OCI-M2 (cell line): ENCODE results near the gene CSF3R.
"Not testable (repeated sequence)": the region's sequence is repeated elsewhere in the genome, so short reads cannot be mapped to it uniquely, and the experiment has no call there.

Experiments used
- DNase-seq: peaks from one replicate; lab custom pipeline; 2025; ENCODE audit not compliant: unreplicated experiment; lab: John Stamatoyannopoulos, UW

The CSF3R gene

GRCh38 chr1:36513676-36514473 is 31.2 kb upstream of the CSF3R start:
- no peak for DNase-seq

- no peak for DNase-seq
Observed at GRCh38 chr1:36512842-36513241, 30.1 kb upstream of the CSF3R start.

DNA sequence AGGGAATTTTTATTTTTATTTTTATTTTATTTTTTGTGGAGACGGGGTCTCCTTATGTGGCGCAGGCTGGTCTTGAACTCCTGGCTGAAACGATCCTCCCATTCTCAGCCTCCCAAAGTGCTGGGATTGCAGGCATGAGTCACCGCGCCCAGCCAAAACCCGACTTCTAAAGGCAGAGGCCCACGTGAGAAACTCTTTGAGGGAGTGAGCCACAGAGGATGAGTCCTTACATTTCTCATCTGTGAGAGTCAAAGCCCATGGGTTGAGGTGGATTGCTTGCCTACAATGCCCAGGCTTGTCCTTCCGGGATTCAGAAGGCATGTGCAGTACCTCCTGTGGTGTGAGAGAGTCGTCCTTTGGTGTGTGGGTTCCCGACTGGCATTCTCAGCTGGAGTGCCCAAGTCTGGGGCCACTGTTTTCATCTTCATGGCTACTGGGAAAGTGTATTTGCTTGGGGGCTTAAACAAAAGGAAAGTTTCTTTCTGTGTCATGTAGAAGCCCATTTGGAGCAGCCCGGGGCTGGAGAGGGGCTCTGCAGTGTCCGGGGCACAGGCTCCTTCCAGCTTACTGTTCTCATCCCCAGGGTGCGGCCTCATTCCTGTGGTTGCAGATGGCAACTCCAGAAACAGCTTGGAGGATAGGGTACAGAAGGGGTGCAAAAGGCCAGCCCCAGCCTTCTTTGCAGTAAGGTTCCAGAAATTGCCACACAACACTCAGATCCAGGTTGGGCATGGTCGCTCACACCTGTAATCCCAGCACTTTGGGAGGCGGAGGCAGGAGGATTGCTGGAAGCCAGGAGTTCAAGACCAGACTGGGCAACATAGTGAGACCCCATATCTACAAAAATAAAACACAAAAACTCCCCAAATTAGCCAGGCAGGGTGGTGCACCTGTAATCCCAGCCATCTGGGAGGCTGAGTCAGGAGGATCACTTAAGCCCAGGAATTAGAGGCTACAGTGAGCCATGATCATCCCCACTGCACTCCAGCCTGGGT is 29.4 kb upstream of the CSF3R start:
- no peak for DNase-seq

DNA sequence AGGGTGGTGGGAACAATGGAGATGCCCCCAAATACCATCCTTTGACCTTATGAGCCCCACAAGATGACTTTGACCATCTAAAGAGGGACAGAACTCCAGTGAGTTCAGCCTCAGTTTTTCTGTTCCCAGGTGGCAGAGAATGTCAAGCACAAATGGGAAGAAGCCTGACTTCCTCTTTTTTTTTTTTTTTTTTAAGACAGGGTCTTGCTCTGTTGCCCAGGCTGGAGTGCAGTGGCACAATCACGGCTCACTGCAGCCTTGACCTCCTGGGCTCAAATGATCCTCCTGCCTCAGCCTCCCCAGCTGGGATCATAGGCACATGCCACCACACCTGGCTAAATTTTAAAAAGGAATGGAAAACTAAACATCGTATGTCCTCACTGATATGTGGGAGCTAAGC is 28.5 kb upstream of the CSF3R start:
- DNase-seq = not testable (repeated sequence)

GRCh38 chr1:36510418-36510817 is 27.7 kb upstream of the CSF3R start:
- no peak for DNase-seq

DNA sequence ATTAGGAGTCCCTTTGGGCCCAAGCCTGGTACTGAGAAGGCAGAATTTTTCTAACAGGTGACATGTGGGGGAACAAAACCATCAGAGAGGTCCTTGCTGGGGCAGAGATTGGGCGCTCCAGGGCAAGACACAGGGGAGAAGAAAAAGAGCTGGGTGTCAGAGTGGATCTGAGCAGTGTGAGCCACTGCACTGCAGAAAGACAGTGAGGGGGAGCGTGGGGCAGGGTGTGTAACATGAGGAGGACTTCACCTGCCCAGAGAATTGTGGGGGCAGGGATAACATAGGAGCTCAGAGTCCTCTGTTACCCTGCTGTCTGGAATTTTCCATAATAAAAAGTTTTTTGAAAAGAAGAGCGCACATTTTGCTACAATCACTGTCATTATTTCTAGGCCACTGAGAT is 25.5 kb upstream of the CSF3R start:
- DNase-seq = no peak

GRCh38 chr1:36506276-36506920 is 23.7 kb upstream of the CSF3R start:
- no peak for DNase-seq

DNA sequence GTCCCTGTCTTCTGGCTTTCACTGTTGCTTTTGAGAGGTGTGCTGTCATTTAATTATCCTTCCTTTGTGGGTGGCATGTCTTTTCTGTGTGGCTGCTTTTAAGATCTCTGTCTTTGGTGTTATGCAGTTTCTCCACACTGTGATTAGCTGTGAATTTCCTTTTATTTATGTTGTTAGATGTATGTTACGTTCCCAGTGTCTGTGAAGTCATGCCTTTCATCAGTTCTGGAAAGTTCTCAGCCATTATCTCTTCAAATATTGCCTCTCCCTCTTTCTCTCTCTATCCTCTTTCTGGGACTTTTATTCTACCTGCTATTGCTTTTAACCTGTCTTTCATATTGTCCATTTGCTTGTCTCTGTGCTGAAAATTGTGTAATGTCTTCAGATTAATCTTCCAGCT is 21.0 kb upstream of the CSF3R start:
- DNase-seq = no peak

DNA sequence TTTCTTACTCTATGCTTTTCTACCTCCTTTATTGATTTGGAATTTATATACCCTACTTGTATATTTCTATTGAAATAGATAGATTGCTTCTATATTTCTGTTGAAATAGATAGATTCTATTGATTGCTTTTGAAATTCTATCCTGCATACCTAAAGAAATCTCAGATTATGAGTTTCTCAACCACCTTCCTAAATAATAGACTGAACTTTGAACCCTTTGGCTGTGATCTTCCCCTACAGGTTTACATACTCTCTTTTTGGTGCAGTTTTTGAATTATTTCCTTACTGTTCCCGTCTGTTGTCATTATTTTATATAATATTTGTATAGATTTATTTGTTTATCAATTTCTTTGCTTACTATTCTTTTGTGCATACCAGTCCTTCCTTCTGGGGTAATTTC is 20.4 kb upstream of the CSF3R start:
- no peak for DNase-seq

DNA sequence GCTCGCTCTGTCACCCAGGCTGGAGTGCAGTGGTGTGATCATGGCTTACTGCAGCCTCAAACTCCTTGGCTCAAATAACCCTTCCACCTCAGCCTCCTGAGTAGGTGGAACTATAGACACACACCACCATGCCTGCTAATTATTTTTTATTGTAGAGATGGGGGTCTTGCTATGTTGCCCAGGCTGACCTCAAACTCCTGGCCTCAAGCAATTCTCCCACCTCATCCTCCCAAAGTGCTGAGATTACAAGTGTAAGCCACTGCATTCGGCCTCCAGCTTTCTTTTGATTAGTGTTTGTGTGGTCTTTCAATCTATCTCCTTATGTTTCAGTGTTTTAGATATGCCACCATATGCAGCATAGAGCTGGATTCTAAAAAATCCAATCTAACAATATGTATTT is 19.9 kb upstream of the CSF3R start:
- no peak for DNase-seq

GRCh38 chr1:36501911-36502310 is 19.2 kb upstream of the CSF3R start:
- DNase-seq = not testable (repeated sequence)

DNA sequence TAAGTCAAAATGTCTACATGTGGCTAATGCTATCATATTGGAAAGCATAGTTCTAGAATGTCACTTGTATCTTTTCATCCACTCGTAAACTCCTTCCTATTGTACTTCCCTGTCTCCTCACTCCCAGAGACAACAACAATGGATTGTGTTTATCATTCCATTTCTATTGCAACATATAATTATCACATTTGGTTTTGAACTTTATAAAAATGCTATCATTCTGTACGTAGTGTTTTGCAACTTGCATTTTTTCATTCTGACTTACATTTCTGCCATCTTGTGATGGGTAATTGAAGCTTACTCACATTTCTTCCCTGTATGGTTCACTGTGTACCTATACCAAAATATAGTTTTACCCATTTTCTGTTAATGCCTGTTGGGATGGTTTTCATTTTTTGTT is 14.5 kb upstream of the CSF3R start:
- no peak for DNase-seq

DNA sequence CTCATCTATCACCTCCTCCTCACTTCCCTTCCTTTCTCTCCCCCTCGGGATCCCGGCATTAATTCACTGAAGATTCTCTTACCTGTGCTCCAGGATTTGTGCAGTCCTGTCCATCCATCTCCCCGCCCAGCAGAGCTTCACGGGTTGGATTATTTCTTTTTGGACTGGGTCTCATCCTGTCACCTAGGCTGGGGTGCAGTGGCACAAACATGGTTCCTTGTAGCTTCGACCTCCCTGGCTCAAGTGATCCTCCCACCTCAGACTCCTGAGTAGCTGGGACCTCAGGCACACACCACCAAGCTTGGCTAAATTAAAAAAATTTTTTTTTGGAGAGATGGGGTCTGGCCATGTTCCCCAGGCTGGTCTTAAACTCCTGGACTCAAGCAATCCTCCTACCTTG is 12.3 kb upstream of the CSF3R start:
- DNase-seq = no peak

- DNase-seq = no peak
Observed at GRCh38 chr1:36493524-36493923, 10.8 kb upstream of the CSF3R start.

DNA sequence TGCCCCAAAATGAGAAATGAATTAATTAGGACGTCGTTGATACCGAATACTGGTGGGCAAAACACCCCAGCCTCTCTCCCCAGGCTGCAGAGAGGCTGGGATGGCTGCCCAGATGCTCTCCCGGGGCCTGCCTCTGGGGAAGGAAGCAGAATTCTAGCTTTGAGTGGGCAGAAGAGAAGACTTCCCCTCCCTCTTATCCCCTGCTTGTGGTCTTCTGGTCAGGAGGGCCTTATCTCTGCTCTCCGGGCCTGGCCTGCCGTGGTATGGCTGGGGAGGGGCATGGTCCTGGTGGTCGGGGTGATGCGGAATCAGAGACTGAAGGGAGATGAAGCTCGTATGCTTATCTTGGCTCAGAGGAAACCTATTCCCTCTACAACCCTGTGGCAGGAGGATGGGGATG is 9.8 kb upstream of the CSF3R start:
- peak; percentile 42 for DNase-seq

GRCh38 chr1:36489258-36490051 is 6.7 kb upstream of the CSF3R start:
- DNase-seq = not testable (repeated sequence)

DNA sequence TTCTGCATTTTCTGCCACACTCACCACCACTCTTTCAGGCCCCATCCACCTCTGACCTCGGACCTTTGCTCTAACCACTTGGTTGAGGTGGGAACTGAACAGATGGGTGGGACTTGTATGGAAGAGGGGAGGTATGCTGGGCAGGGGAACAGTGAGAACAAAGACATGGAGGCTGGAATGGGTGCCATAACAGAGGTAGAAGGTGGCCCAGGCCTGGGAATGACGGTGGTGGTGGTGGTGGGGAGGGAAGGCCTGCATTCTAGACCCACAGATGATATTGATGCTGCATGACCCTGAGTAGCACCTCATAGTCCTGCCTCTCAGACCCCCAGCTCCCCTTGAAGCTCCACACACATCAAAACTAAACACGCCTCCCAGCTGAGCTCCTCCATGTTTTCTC is 5.2 kb upstream of the CSF3R start:
- no peak for DNase-seq

- DNase-seq = not testable (repeated sequence)
Observed at GRCh38 chr1:36487336-36487725, 4.6 kb upstream of the CSF3R start.

DNA sequence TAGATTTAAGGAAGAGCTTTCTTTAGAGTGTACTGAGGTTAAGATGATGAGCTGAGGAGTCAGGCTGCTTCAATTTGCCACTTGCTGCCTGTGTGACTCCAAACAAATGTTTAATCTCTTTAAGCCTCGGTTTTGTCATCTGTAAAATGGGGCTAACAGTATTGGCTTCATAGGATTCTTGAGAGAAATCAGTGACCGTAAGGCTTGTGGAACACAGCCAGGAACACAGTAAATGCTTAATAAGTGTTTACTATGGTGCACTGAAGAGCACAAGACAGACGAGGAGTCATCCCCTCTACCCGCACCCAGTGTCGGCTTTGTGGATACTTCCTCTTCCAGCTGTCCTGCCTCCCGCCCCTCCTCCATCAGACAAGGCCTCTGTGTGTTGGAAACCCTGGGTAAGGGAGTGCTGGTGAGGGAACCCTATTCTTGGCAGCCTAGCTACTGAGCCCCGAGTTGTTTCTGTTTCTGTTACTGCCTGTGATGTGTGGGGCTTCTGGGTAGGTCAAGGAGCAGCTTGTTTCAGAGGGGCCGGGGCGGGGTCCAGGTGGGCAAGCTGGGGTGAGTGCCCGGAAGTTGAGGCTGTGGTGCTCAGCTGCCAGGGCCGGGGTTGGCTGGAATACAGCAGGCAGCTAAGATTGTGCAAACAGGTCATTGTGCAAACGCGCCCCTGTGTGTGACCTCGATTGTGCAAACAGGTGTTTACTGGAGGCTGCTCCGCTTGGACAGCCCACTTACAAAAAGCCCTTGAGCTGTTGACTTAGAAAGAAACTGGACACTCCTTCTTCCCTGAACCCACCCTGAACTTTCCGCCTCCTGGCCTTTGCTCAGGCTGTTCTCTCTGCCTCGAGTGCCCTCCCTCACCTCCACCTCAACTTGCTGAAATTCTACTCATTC is 4.0 kb upstream of the CSF3R start:
- DNase-seq = no peak

GRCh38 chr1:36486093-36486438 is 3.4 kb upstream of the CSF3R start:
- DNase-seq = no peak
